ACC112 (cell line): Measurements from ENCODE around the gene HPS1.

Experiments
- H2AFZ ChIP-seq: fragments of 200-600 bp; sonication (generic); one replicate; pipeline ENCODE4 v1.6.0; 2017; ENCODE audit warnings: antibody characterized with exemption, low read length; ENCODE audit not compliant: unreplicated experiment
- H3K27ac ChIP-seq: fragments of 200-600 bp; sonication (generic); 2 replicates; pipeline ENCODE4 v1.5.1; 2014; ENCODE audit warnings: low read depth, mild to moderate bottlenecking, antibody characterized with exemption, low read length, moderate library complexity
- H3K27me3 ChIP-seq: fragments of 200-600 bp; sonication (generic); 2 replicates; pipeline ENCODE4 v1.6.1; 2014; ENCODE audit warnings: mild to moderate bottlenecking, antibody characterized with exemption, low read length, moderate library complexity, mixed read lengths; ENCODE audit not compliant: insufficient read depth
- H3K36me3 ChIP-seq: fragments of 200-600 bp; sonication (generic); 2 replicates; pipeline ENCODE4 v1.6.1; 2016; ENCODE audit warnings: mild to moderate bottlenecking, antibody characterized with exemption, low read length, moderate library complexity, mixed read lengths; ENCODE audit not compliant: insufficient read depth
- H3K4me1 ChIP-seq: fragments of 200-600 bp; sonication (generic); one replicate; pipeline ENCODE4 v1.6.1; 2016; ENCODE audit warnings: low read length, mixed read lengths; ENCODE audit not compliant: insufficient read depth, unreplicated experiment, control insufficient read depth
- H3K4me3 ChIP-seq: fragments of 200-600 bp; sonication (generic); 2 replicates; pipeline ENCODE4 v1.5.1; 2014; ENCODE audit warnings: mild to moderate bottlenecking, low read depth, low read length
- H3K79me2 ChIP-seq: fragments of 200-600 bp; sonication (generic); one replicate; pipeline ENCODE4 v1.6.0; 2016; ENCODE audit warnings: low read length; ENCODE audit not compliant: control insufficient read depth, unreplicated experiment, insufficient read depth

HPS1 gene

GRCh38 chr10:98376485-98376884 lies 70.2 kb downstream of the HPS1 start:
- Histone ChIP-seq H3K79me2 (no peaks in the 10 kb centered on the region), H3K4me1 (peaks cover 14% of the 10 kb centered on the region), H2AFZ (no peak overlapping the region), H3K4me3 (no peak overlapping the region), H3K27ac (no peak overlapping the region), H3K36me3 (no peaks in the 10 kb centered on the region), H3K27me3 (no peaks in the 10 kb centered on the region)

GRCh38 chr10:98374217-98374985 lies 72.3 kb downstream of the HPS1 start:
- Histone ChIP-seq H3K27me3 (no peaks in the 10 kb centered on the region), H3K27ac (peak overlapping the region; percentile 16), H2AFZ (no peak overlapping the region), H3K4me3 (peak overlapping the region; percentile 30; the same call in 1 of the 2 replicates), H3K79me2 (no peaks in the 10 kb centered on the region), H3K36me3 (no peaks in the 10 kb centered on the region), H3K4me1 (peaks cover 14% of the 10 kb centered on the region)

- Histone ChIP-seq H3K36me3 (no peaks in the 10 kb centered on the region), H3K4me3 (no peak overlapping the region), H2AFZ (no peak overlapping the region)
Observed at GRCh38 chr10:98373260-98374040, 73.3 kb downstream of the HPS1 start.

GRCh38 chr10:98370831-98371820 lies 75.6 kb downstream of the HPS1 start:
- no peaks in the 10 kb centered on the region for H3K79me2 ChIP-seq
- H3K4me3 ChIP-seq = no peak overlapping the region
- no peaks in the 10 kb centered on the region for H3K36me3 ChIP-seq
- H3K27me3 ChIP-seq = no peaks in the 10 kb centered on the region
- no peak overlapping the region for H3K27ac ChIP-seq
- H3K4me1 ChIP-seq = peaks cover 14% of the 10 kb centered on the region
- H2AFZ ChIP-seq = no peak overlapping the region

More at GRCh38 chr10:98373260-98374040, 73.3 kb downstream of the HPS1 start:
- Histone ChIP-seq H3K27me3 (no peaks in the 10 kb centered on the region), H3K4me1 (peaks cover 14% of the 10 kb centered on the region), H3K79me2 (no peaks in the 10 kb centered on the region), H3K27ac (no peak overlapping the region)

- Histone ChIP-seq H3K36me3 (no peaks in the 10 kb centered on the region), H3K27me3 (no peaks in the 10 kb centered on the region), H3K4me3 (no peak overlapping the region), H2AFZ (no peak overlapping the region), H3K27ac (no peak overlapping the region), H3K79me2 (no peaks in the 10 kb centered on the region), H3K4me1 (peaks cover 10% of the 10 kb centered on the region)
Observed at GRCh38 chr10:98369801-98370200, 76.9 kb downstream of the HPS1 start.

- no peaks in the 10 kb centered on the region for H3K79me2 ChIP-seq
- no peaks in the 10 kb centered on the region for H3K27me3 ChIP-seq
- H3K4me1 ChIP-seq = no peaks in the 10 kb centered on the region
- no peak overlapping the region for H3K27ac ChIP-seq
- no peaks in the 10 kb centered on the region for H3K36me3 ChIP-seq
- no peak overlapping the region for H2AFZ ChIP-seq
- no peak overlapping the region for H3K4me3 ChIP-seq
Observed at GRCh38 chr10:98368644-98369043, 78.1 kb downstream of the HPS1 start.

- no peaks in the 10 kb centered on the region for H3K4me1 ChIP-seq
- no peak overlapping the region for H3K4me3 ChIP-seq
- no peaks in the 10 kb centered on the region for H3K79me2 ChIP-seq
- H3K27ac ChIP-seq = no peak overlapping the region
- H2AFZ ChIP-seq = no peak overlapping the region
- no peaks in the 10 kb centered on the region for H3K27me3 ChIP-seq
- no peaks in the 10 kb centered on the region for H3K36me3 ChIP-seq
Observed at GRCh38 chr10:98367604-98368451, 78.9 kb downstream of the HPS1 start.
